ENCODE data around the gene CYCS. TPM values are rescaled to one million over a fixed set of nuclear protein-coding genes. Genes with fewer than 3 reads are reported as not detected.
A peak's percentile ranks its signal among the peaks of the same experiment; 100 is the strongest.

The CYCS gene
- total and polyA plus RNA-seq, 12 donors: 315 to 896 (median 669) TPM

DNA sequence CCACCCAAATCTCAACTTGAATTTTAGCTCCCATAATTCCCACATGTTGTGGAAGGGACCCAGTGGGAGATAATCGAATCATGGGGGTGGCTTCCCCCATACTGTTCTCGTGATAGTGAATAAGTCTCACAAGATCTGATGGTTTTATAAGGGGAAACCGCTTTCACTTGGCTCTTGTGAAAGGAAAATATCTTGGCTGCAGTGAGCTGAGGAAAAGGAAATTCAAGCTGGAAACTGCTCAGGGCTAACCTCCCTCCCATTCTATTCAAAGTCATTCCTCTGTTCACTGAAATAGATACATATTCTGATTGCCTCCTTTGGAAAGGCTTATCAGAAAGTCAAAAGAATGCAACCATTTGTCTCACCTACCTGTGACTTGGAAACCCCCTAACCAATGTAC lies 15.8 kb downstream of the CYCS start:
- peak in 1 of 8 donors; percentile 46 for ATAC-seq
- no peaks in the 10 kb centered on the region for H3K9me3 ChIP-seq
- WGBS, 2 donors: 18 to 37% methylated on average over 3 of the region's 3 CpGs
- no peak for DNase-seq
- H3K27me3 ChIP-seq: no peaks in the 10 kb centered on the region
- intact Hi-C loops (cut with DNase I): no loop called here
- TF ChIP-seq, protein P1, sequence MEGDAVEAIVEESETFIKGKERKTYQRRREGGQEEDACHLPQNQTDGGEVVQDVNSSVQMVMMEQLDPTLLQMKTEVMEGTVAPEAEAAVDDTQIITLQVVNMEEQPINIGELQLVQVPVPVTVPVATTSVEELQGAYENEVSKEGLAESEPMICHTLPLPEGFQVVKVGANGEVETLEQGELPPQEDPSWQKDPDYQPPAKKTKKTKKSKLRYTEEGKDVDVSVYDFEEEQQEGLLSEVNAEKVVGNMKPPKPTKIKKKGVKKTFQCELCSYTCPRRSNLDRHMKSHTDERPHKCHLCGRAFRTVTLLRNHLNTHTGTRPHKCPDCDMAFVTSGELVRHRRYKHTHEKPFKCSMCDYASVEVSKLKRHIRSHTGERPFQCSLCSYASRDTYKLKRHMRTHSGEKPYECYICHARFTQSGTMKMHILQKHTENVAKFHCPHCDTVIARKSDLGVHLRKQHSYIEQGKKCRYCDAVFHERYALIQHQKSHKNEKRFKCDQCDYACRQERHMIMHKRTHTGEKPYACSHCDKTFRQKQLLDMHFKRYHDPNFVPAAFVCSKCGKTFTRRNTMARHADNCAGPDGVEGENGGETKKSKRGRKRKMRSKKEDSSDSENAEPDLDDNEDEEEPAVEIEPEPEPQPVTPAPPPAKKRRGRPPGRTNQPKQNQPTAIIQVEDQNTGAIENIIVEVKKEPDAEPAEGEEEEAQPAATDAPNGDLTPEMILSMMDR (IDR thresholded peaks at IDR 0.05): no peak
- peaks cover 0 to 16% (median 0%) of the 10 kb centered on the region in 9 donors for H3K4me1 ChIP-seq
- H3K4me3 ChIP-seq: no peak overlapping the region
- no peaks in the 10 kb centered on the region for H3K36me3 ChIP-seq
- no peak overlapping the region for H3K27ac ChIP-seq

DNA sequence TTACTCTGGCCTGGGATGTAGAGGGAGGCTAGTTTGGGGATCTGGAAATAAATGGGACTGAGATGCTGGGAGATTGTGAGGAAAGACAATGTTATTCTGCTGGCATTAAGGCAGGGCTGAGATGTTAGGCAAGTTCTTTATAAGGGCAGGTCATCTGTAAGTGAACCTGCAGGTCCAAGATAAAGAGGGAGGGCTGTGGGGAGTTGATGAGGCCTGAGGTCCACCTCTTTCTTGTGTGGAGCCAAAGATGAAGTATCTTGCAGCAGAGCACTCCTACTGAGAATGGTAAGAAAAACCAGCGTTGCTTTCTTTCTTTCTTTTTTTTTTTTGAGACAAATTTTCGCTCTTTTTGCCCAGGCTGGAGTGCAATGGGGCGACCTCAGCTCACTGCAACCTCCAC lies 19.1 kb downstream of the CYCS start:
- Histone ChIP-seq H3K4me1 (peaks cover 0 to 16% (median 0%) of the 10 kb centered on the region in 9 donors), H3K27me3 (no peaks in the 10 kb centered on the region), H3K36me3 (no peaks in the 10 kb centered on the region), H3K9me3 (no peaks in the 10 kb centered on the region), H3K27ac (no peak overlapping the region), H3K4me3 (no peak overlapping the region)
- DNase-seq (no peak), ATAC-seq (peak in 1 of 8 donors; percentile 20)
- TF ChIP-seq, protein P1 (IDR thresholded peaks at IDR 0.05): no peak
- intact Hi-C loops (cut with DNase I): no loop called here
- WGBS, 2 donors: 67 to 83% methylated on average over 3 of the region's 3 CpGs

DNA sequence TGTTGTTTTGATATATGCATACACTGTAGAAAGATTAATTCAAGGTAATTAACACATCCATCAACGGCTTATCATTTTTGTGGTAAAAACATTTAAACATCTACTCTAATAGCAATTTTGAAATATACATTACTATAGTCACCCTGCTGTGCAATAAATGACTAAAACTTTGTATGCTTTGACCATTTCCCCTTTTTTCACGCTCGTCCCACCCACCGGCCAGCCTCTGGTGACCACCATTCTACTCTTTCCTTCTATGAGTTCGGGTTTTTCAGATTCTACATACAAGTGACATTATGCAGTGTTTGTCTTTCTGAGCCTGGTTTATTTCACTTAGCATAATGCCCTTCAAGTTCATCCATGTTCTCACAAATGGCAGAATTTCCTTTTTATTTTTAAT lies 21.3 kb downstream of the CYCS start:
- DNase-seq: no peak
- 84% methylated on average over 5 of the region's 5 CpGs for WGBS, 2 donors
- TF ChIP-seq, protein P1 (IDR thresholded peaks at IDR 0.05): no peak

DNA sequence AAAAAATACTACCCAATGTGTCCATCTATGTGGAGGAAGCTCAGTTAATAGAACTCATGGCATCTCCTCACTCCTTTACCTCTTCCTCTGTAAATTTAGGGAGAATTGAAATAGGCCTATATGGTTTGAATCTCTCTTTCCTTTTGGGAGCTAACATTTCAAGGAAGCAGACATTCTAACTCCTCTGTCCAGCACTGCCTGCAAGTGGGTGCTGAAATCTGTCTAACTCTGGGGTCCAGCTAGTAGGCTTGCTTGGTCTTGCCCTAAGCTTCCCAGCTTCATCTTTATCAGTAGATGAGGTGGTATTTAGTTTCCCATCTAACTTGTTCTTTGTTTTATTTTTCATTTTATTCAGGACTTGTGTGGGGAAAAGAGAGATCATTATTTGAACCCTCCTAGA lies 23.2 kb downstream of the CYCS start:
- ATAC-seq: no peak

More for the DNA sequence above, 21.3 kb downstream of the CYCS start:
- intact Hi-C loops (cut with DNase I): no loop called here
- no peak for ATAC-seq
- Histone ChIP-seq H3K4me3 (no peak overlapping the region), H3K27me3 (no peaks in the 10 kb centered on the region), H3K4me1 (peaks cover 0 to 3% (median 0%) of the 10 kb centered on the region in 9 donors), H3K27ac (no peak overlapping the region), H3K36me3 (no peaks in the 10 kb centered on the region), H3K9me3 (no peaks in the 10 kb centered on the region)

More for the DNA sequence above, 23.2 kb downstream of the CYCS start:
- Histone ChIP-seq H3K27me3 (no peaks in the 10 kb centered on the region), H3K36me3 (no peaks in the 10 kb centered on the region), H3K9me3 (no peaks in the 10 kb centered on the region), H3K4me1 (no peaks in the 10 kb centered on the region), H3K4me3 (no peak overlapping the region), H3K27ac (no peak overlapping the region)
- intact Hi-C loops (cut with DNase I): no loop called here
- DNase-seq: no peak
- TF ChIP-seq, protein P1 (IDR thresholded peaks at IDR 0.05): no peak

All from heart right ventricle (tissue), 16 donors.